H1 (cell line): ENCODE measurements around the gene EYA4. TPM values are rescaled to one million over a fixed set of nuclear protein-coding genes. Genes with fewer than 3 reads are reported as not detected.

ENCODE experiments used
- RNF2 ChIP-seq: fragments of 200-900, 300-1000 bp; sonication (generic); IDR thresholded peaks from 2 replicates; pipeline ENCODE4 v1.7.1; 2016; ENCODE audit warnings: borderline replicate concordance, low read depth, mild to moderate bottlenecking, antibody characterized with exemption, low read length; ENCODE audit not compliant: poor library complexity, severe bottlenecking; ENCODE audit errors: missing control alignments
- SP2 ChIP-seq: IDR thresholded peaks from 2 replicates; pipeline ENCODE4 v1.6.1; 2012; ENCODE audit warnings: mild to moderate bottlenecking, low read length, inconsistent platforms
- polyA plus RNA-seq, 7 experiments: library from polyadenylated mRNA; depleted of rRNA in 3 of 7; stranded (reverse) in 5 of 7; unstranded in 2 of 7; fragments of >200 nt in 5 of 7; fragments of 200-250 nt in 2 of 7; gene quantifications; 1 replicate in 5 of 7; 2 replicates in 1 of 7; 4 replicates in 1 of 7; pipeline versions ENCODE4 v1.2.1 to v1.2.3, GENCODE V29; 2011 to 2013; ENCODE audit warnings: missing spikeins in 2 of 7, mixed read lengths in 2 of 7
- total RNA-seq: library from RNA; stranded (reverse); fragmentation: NEBNext Ultra II Directional; extraction: Animal tissue kit (Norgen Biotek cat#: 25700); gene quantifications from 2 replicates; pipeline ENCODE4 v1.2.1, GENCODE V29; 2021

The EYA4 gene
- total and polyA plus RNA-seq, 2 of the 8 experiments (the other 6 are each of a cell fraction or from before 2014, with no cell fraction given), result 0.06 to 0.17 TPM

DNA sequence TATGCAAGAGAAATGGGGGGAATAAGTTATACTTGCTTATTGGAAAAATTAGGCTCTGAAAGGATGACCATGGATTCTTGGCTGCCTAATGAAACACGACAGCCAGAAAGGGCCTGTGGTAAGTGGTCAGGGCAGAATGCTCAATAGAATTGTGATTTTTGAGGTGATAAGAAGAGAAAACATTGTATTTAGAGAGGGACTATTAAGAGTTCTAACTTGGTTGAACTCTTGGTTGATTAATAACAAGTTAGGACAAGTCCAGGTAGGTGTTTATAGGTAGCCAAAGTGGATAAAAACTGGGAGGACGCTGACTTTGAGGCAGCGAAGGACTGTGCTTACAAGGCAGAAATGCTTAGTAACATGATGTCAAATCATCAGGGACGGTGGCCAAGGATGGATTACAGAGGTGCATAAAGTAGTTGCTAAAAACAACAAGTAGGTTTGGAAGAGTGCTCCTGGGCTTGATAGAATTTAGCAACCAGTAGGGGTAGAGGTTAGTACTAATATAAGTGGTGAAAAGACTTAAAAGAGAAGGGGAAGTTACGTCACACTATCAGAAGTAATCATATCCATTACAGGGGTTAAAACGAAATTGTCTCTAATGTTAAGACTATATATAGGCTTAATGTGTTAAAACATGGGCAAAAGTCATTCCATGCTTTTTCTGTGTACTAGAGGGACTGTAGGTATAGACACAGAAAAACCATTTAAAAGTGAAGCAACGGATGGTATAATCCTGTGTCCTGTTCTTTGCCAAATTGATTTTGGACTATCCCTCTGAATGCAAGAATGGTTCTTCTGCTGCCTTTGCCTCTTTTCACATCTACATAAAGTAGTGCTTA, 98.6 kb downstream of the EYA4 start (continued):
- TF ChIP-seq RNF2 (no peak), SP2 (no peak)
